Stromal cell of bone marrow (primary cell): ENCODE results near the gene SMIM1.

Experiments used
- DNase-seq: peaks from one replicate; pipeline ENCODE4 v3.0.0-alpha.2; 2012; ENCODE audit warnings: low read depth

Gene SMIM1

GRCh38 chr1:3777078-3777547 is 4.6 kb downstream of the SMIM1 start:
- DNase-seq: no peak

- no peak for DNase-seq
Measured at GRCh38 chr1:3777647-3778589, 5.4 kb downstream of the SMIM1 start.

GRCh38 chr1:3778590-3779264 is 6.2 kb downstream of the SMIM1 start:
- no peak for DNase-seq

- no peak for DNase-seq
Measured at GRCh38 chr1:3779265-3779911, 6.8 kb downstream of the SMIM1 start.

- DNase-seq: no peak
Measured at GRCh38 chr1:3779912-3780416, 7.4 kb downstream of the SMIM1 start.

GRCh38 chr1:3780901-3781300 is 8.4 kb downstream of the SMIM1 start:
- no peak for DNase-seq

- DNase-seq: no peak
Measured at GRCh38 chr1:3783651-3784474, 11.3 kb downstream of the SMIM1 start.

- DNase-seq: no peak
Measured at GRCh38 chr1:3785045-3785444, 12.5 kb downstream of the SMIM1 start.

- DNase-seq: no peak
Measured at GRCh38 chr1:3785456-3786157, 13.1 kb downstream of the SMIM1 start.

- no peak for DNase-seq
Measured at GRCh38 chr1:3786468-3787348, 14.2 kb downstream of the SMIM1 start.

- DNase-seq: no peak
Measured at GRCh38 chr1:3787349-3787715, 14.8 kb downstream of the SMIM1 start.

GRCh38 chr1:3787745-3788605 is 15.4 kb downstream of the SMIM1 start:
- no peak for DNase-seq

- no peak for DNase-seq
Measured at GRCh38 chr1:3788756-3789420, 16.3 kb downstream of the SMIM1 start.

GRCh38 chr1:3789421-3790300 is 17.1 kb downstream of the SMIM1 start:
- DNase-seq: no peak

GRCh38 chr1:3790500-3790923 is 18.0 kb downstream of the SMIM1 start:
- no peak for DNase-seq

GRCh38 chr1:3790952-3791351 is 18.4 kb downstream of the SMIM1 start:
- DNase-seq: no peak

- no peak for DNase-seq
Measured at GRCh38 chr1:3795453-3796214, 23.1 kb downstream of the SMIM1 start.
